Lower leg skin (tissue), 3 donors: ENCODE data around the gene EGF.

Source experiments
- CTCF ChIP-seq, 3 donors: fragments of 450-650 bp; IDR thresholded peaks; one replicate each; pipeline ENCODE4 v1.5.1; 2016; ENCODE audit warnings: antibody characterized with exemption in 3 of 3, mild to moderate bottlenecking in 3 of 3, moderate library complexity in 2 of 3
- POLR2A ChIP-seq, 2 donors: fragments of 450-650 bp; IDR thresholded peaks; one replicate each; pipeline ENCODE4 v1.6.1; 2016 to 2017; ENCODE audit warnings: antibody characterized with exemption in 2 of 2, mild to moderate bottlenecking in 1 of 2, moderate library complexity in 1 of 2

GRCh38 chr4:109976189-109976588 is 63.5 kb downstream of the EGF start:
- TF ChIP-seq POLR2A (IDR thresholded peaks at IDR 0.05) (no peak), CTCF (IDR thresholded peaks at IDR 0.05) (no peak)
